HepG2 (cell line): ENCODE data around the gene WNK1. TPM values are rescaled to one million over a fixed set of nuclear protein-coding genes. Genes with fewer than 3 reads are reported as not detected.

Experiments used
- CBX5 ChIP-seq: sonication (generic); formaldehyde crosslinking; IDR thresholded peaks from 2 replicates; pipeline ENCODE4 v1.4.0; 2020; ENCODE audit warnings: missing genetic modification reagents, borderline replicate concordance
- DBP ChIP-seq: sonication (generic); formaldehyde crosslinking; IDR thresholded peaks from 2 replicates; pipeline ENCODE4 v1.4.0; 2020; ENCODE audit warnings: missing genetic modification reagents; ENCODE audit errors: not compliant biosample characterization
- GLMP ChIP-seq: sonication (generic); formaldehyde crosslinking; IDR thresholded peaks from 2 replicates; pipeline ENCODE4 v1.9.0; 2021; ENCODE audit warnings: missing genetic modification reagents, mild to moderate bottlenecking, borderline replicate concordance
- GPN1 ChIP-seq: sonication (generic); formaldehyde crosslinking; IDR thresholded peaks from 2 replicates; pipeline ENCODE4 v1.5.1; 2020; ENCODE audit warnings: missing genetic modification reagents, borderline replicate concordance
- HDAC6 ChIP-seq: fragments of 200-600 bp; sonication (generic); IDR thresholded peaks from 2 replicates; pipeline ENCODE4 v1.7.0; 2017; ENCODE audit warnings: mild to moderate bottlenecking, antibody characterized with exemption, low read length, low read depth
- HMG20B ChIP-seq: conservative IDR thresholded peaks from 2 replicates; pipeline ENCODE4 v1.6.1; 2016; ENCODE audit warnings: missing genetic modification reagents, missing compliant biosample characterization
- JARID2 ChIP-seq: sonication (generic); formaldehyde crosslinking; IDR thresholded peaks from 2 replicates; pipeline ENCODE4 v1.8.1; 2023; ENCODE audit warnings: missing genetic modification reagents, inconsistent platforms; ENCODE audit not compliant: insufficient replicate concordance
- MIER3 ChIP-seq: IDR thresholded peaks from 2 replicates; pipeline ENCODE4 v1.6.1; 2016; ENCODE audit warnings: missing compliant biosample characterization, borderline replicate concordance
- MTA1 ChIP-seq: sonication (generic); formaldehyde crosslinking; IDR thresholded peaks from 2 replicates; pipeline ENCODE4 v1.4.0; 2020; ENCODE audit warnings: missing genetic modification reagents, mild to moderate bottlenecking, borderline replicate concordance
- NFATC3 ChIP-seq: sonication (generic); formaldehyde crosslinking; IDR thresholded peaks from 2 replicates; pipeline ENCODE4 v1.5.1; 2020; ENCODE audit warnings: mild to moderate bottlenecking, missing genetic modification reagents
- PBX2 ChIP-seq: IDR thresholded peaks from 2 replicates; pipeline ENCODE4 v1.6.1; 2016; ENCODE audit warnings: control low read depth
- TBX2 ChIP-seq: sonication (generic); formaldehyde crosslinking; IDR thresholded peaks from 2 replicates; pipeline ENCODE4 v1.5.0; 2020; ENCODE audit warnings: missing genetic modification reagents, mild to moderate bottlenecking, borderline replicate concordance
- XBP1 ChIP-seq: sonication (generic); formaldehyde crosslinking; IDR thresholded peaks from 2 replicates; pipeline ENCODE4 v1.5.0; 2020; ENCODE audit warnings: missing genetic modification reagents
- ZNF264 ChIP-seq: sonication (generic); formaldehyde crosslinking; IDR thresholded peaks from 2 replicates; pipeline ENCODE4 v1.4.0; 2020; ENCODE audit warnings: missing genetic modification reagents
- ZNF510 ChIP-seq: sonication (generic); formaldehyde crosslinking; IDR thresholded peaks from 2 replicates; pipeline ENCODE4 v1.4.0; 2020; ENCODE audit warnings: low read depth, mild to moderate bottlenecking, missing genetic modification reagents
- ZNF746 ChIP-seq: sonication (generic); formaldehyde crosslinking; IDR thresholded peaks from 2 replicates; pipeline ENCODE4 v1.8.0; 2022; ENCODE audit warnings: mild to moderate bottlenecking, missing genetic modification reagents
- polyA plus RNA-seq, 8 experiments: library from polyadenylated mRNA; depleted of rRNA in 3 of 8; stranded (reverse) in 7 of 8; unstranded in 1 of 8; fragments of >200 nt; fragmentation: Illumina TruSeq in 4 of 8; extraction: Trizol in 4 of 8; gene quantifications; 2 replicates each; pipeline versions ENCODE4 v1.2.1 to v1.2.3, GENCODE V29; 2011 to 2016; ENCODE audit warnings: low read depth in 4 of 8, missing spikeins in 1 of 8, mixed read lengths in 1 of 8; ENCODE audit not compliant: insufficient read depth in 1 of 8
- total RNA-seq, 5 experiments: library from RNA; depleted of rRNA; stranded (reverse); fragments of >200 nt; fragmentation: Illumina TruSeq; extraction: Trizol; gene quantifications; 2 replicates each; pipeline ENCODE4 v1.2.3, GENCODE V29; 2016; ENCODE audit warnings: low read depth in 1 of 5
- TF ChIP-seq, protein P1 (sequence below): sonication (generic); formaldehyde crosslinking; IDR thresholded peaks from 2 replicates; pipeline ENCODE4 v1.5.1; 2020; ENCODE audit warnings: mild to moderate bottlenecking, missing genetic modification reagents
- TF ChIP-seq, protein P2 (sequence below): fragments of 450-650 bp; IDR thresholded peaks from 2 replicates; pipeline ENCODE4 v1.6.1; 2017

Gene WNK1
- total and polyA plus RNA-seq, 2 of the 13 experiments (the other 11 are each of a cell fraction or from before 2014, with no cell fraction given): 31.1 to 54.8 TPM

GRCh38 chr12:751192-751998 is 984 bp upstream of the WNK1 start (continued):
- TF ChIP-seq HMG20B (CRISPR knock-in tag): peak; percentile 38; the same call in 1 of the 2 replicates
- TF ChIP-seq CBX5 (CRISPR knock-in tag): peak; percentile 86; the same call in 1 of the 2 replicates
- peak; percentile 87 for TF ChIP-seq ZNF746
- TF ChIP-seq GPN1 (CRISPR knock-in tag): no peak
- peak; percentile 84 for TF ChIP-seq DBP (CRISPR knock-in tag)
- TF ChIP-seq XBP1 (CRISPR knock-in tag): no peak
- peak; percentile 88 for TF ChIP-seq NFATC3
- TF ChIP-seq, protein P1, sequence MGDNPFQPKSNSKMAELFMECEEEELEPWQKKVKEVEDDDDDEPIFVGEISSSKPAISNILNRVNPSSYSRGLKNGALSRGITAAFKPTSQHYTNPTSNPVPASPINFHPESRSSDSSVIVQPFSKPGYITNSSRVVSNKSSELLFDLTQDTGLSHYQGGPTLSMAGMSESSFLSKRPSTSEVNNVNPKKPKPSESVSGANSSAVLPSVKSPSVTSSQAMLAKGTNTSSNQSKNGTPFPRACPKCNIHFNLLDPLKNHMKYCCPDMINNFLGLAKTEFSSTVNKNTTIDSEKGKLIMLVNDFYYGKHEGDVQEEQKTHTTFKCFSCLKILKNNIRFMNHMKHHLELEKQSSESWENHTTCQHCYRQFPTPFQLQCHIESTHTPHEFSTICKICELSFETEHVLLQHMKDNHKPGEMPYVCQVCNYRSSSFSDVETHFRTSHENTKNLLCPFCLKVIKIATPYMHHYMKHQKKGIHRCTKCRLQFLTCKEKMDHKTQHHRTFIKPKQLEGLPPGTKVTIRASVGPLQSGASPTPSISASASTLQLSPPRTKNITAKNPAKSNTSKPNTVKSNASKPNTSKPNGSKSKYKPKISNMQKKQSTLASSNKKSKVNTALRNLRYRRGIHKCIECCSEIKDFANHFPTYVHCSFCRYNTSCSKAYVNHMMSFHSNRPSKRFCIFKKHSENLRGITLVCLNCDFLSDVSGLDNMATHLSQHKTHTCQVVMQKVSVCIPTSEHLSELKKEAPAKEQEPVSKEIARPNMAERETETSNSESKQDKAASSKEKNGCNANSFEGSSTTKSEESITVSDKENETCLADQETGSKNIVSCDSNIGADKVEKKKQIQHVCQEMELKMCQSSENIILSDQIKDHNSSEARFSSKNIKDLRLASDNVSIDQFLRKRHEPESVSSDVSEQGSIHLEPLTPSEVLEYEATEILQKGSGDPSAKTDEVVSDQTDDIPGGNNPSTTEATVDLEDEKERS (CRISPR knock-in tag): 0 out of 2 replicates have a peak, but pooled peaks have one; percentile 67
- peak; percentile 86 for TF ChIP-seq ZNF264
- TF ChIP-seq, protein P2, sequence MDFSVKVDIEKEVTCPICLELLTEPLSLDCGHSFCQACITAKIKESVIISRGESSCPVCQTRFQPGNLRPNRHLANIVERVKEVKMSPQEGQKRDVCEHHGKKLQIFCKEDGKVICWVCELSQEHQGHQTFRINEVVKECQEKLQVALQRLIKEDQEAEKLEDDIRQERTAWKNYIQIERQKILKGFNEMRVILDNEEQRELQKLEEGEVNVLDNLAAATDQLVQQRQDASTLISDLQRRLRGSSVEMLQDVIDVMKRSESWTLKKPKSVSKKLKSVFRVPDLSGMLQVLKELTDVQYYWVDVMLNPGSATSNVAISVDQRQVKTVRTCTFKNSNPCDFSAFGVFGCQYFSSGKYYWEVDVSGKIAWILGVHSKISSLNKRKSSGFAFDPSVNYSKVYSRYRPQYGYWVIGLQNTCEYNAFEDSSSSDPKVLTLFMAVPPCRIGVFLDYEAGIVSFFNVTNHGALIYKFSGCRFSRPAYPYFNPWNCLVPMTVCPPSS: no peak
- peak; percentile 82; the same call in 1 of the 2 replicates for TF ChIP-seq MTA1
- TF ChIP-seq TBX2 (CRISPR knock-in tag): peak; percentile 90
- no peak for TF ChIP-seq JARID2 (CRISPR knock-in tag)
- TF ChIP-seq GLMP (CRISPR knock-in tag): no peak
- no peak for TF ChIP-seq PBX2 (CRISPR knock-in tag)
- TF ChIP-seq MIER3: peak; percentile 49; the same call in 1 of the 2 replicates
- TF ChIP-seq ZNF510 (CRISPR knock-in tag): no peak
- no peak for TF ChIP-seq HDAC6
